Lung (tissue), 12 donors: Measurements from ENCODE around the gene VRK2. TPM values are rescaled to one million over a fixed set of nuclear protein-coding genes. Genes with fewer than 3 reads are reported as not detected.
A peak's percentile ranks its signal among the peaks of the same experiment; 100 is the strongest.

Source experiments
- ATAC-seq: fragments of 200-7000 bp; cut with Tn5 transposase; one replicate; pipeline ENCODE4 v1.9.1; 2020; ENCODE audit warnings: moderate number of reproducible peaks; ENCODE audit not compliant: insufficient read depth, low FRiP score
- DNase-seq, 3 donors: peaks; one replicate each; pipeline ENCODE4 v3.0.0-alpha.2; 2013 to 2017
- H3K27ac ChIP-seq, 2 donors: one replicate each; pipeline ENCODE4 v1.5.1; 2013; ENCODE audit warnings: mild to moderate bottlenecking in 2 of 2, moderate library complexity in 2 of 2, control low read depth in 1 of 2, inconsistent platforms in 1 of 2, low read depth in 1 of 2, low read length in 1 of 2
- H3K27me3 ChIP-seq, 3 donors: one replicate each; pipeline ENCODE4 v1.5.1; 2013; ENCODE audit warnings: low read length in 2 of 3; ENCODE audit not compliant: control insufficient read depth in 3 of 3, insufficient read depth in 3 of 3
- H3K36me3 ChIP-seq, 4 donors: one replicate each; pipeline ENCODE4 v1.5.1; 2013; ENCODE audit warnings: low read length in 4 of 4, mild to moderate bottlenecking in 1 of 4, moderate library complexity in 1 of 4; ENCODE audit not compliant: control insufficient read depth in 4 of 4, insufficient read depth in 4 of 4
- H3K4me1 ChIP-seq, 5 donors: one replicate each; pipeline ENCODE4 v1.5.1; 2013; ENCODE audit warnings: low read length in 5 of 5, mild to moderate bottlenecking in 2 of 5, moderate library complexity in 1 of 5; ENCODE audit not compliant: control insufficient read depth in 5 of 5, insufficient read depth in 5 of 5
- H3K4me3 ChIP-seq: one replicate; pipeline ENCODE4 v1.5.1; 2013; ENCODE audit warnings: mild to moderate bottlenecking, control low read depth, moderate library complexity
- H3K9ac ChIP-seq, 2 donors: one replicate each; pipeline ENCODE4 v1.5.1; 2013; ENCODE audit warnings: low read length in 2 of 2, control low read depth in 1 of 2; ENCODE audit not compliant: insufficient read depth in 1 of 2
- H3K9me3 ChIP-seq, 4 donors: one replicate each; pipeline ENCODE4 v1.5.1; 2013; ENCODE audit warnings: low read length in 3 of 4, mild to moderate bottlenecking in 1 of 4, moderate library complexity in 1 of 4; ENCODE audit not compliant: control insufficient read depth in 4 of 4, insufficient read depth in 3 of 4
- CTCF ChIP-seq: IDR thresholded peaks from 2 replicates; pipeline ENCODE4 v1.5.1; 2012; ENCODE audit warnings: mild to moderate bottlenecking; ENCODE audit errors: control extremely low read depth, extremely low read depth
- WGBS, 2 donors: extraction: QIAGEN DNeasy Blood & Tissue Kit; methylation state at CpG; one replicate each; pipeline ENCODE4 v1.1.7; 2013; 5-methylcytosine and 5-hydroxymethylcytosine counted together
- polyA plus RNA-seq, 2 donors: library from polyadenylated mRNA; stranded (reverse); fragments of 200-250 nt; gene quantifications; one replicate each; pipeline ENCODE4 v1.2.1, GENCODE V29; 2013
- total RNA-seq, 2 donors: library from RNA; depleted of rRNA in 1 of 2; stranded (reverse); fragments of >200 nt in 1 of 2; gene quantifications; one replicate each; pipeline ENCODE4 v1.2.1, GENCODE V29; 2014 to 2021
- donor health status: control.
- donor health status: control.
- donor health status: Bipolar disorder and iron deficiency.
- donor health status: healthy.
- donor health status: DM: yes; HTN: yes; CAD: no.

The VRK2 gene
- total and polyA plus RNA-seq, 4 donors, result 11.2 to 25.4 (median 14.7) TPM

GRCh38 chr2:58072102-58072501 lies 25.5 kb downstream of the VRK2 start:
- no peak overlapping the region for H3K27ac ChIP-seq
- no peak overlapping the region for H3K4me3 ChIP-seq
- no peak for DNase-seq
- ATAC-seq, result no peak
- no peak for TF ChIP-seq CTCF
- 68 to 82% methylated on average over 1 of the region's 1 CpG for WGBS, 2 donors
- no peak overlapping the region for H3K9ac ChIP-seq
- no peaks in the 10 kb centered on the region for H3K27me3 ChIP-seq
- peaks cover 0 to 7% (median 2%) of the 10 kb centered on the region in 4 donors for H3K36me3 ChIP-seq
- no peaks in the 10 kb centered on the region for H3K4me1 ChIP-seq
- peaks cover 0 to 3% (median 0%) of the 10 kb centered on the region in 4 donors for H3K9me3 ChIP-seq

- peaks cover 0 to 3% (median 0%) of the 10 kb centered on the region in 4 donors for H3K9me3 ChIP-seq
- H3K9ac ChIP-seq, result no peak overlapping the region
- ATAC-seq (no peak), DNase-seq (no peak)
- 95 to 97% methylated on average over 3 of the region's 3 CpGs for WGBS, 2 donors
- H3K36me3 ChIP-seq, result peaks cover 0 to 7% (median 2%) of the 10 kb centered on the region in 4 donors
- no peaks in the 10 kb centered on the region for H3K4me1 ChIP-seq
- H3K27ac ChIP-seq, result no peak overlapping the region
- H3K4me3 ChIP-seq, result no peak overlapping the region
- TF ChIP-seq CTCF, result no peak
- H3K27me3 ChIP-seq, result no peaks in the 10 kb centered on the region
Observed at GRCh38 chr2:58073008-58073407, 26.4 kb downstream of the VRK2 start.

- TF ChIP-seq CTCF, result no peak
- Histone ChIP-seq H3K9me3 (peaks cover 0 to 3% (median 0%) of the 10 kb centered on the region in 4 donors), H3K27me3 (no peaks in the 10 kb centered on the region), H3K4me1 (no peaks in the 10 kb centered on the region), H3K27ac (no peak overlapping the region), H3K4me3 (no peak overlapping the region), H3K9ac (no peak overlapping the region), H3K36me3 (peaks cover 0 to 7% (median 2%) of the 10 kb centered on the region in 4 donors)
- ATAC-seq (no peak), DNase-seq (no peak)
- WGBS, 2 donors, result 96 to 100% methylated on average over 3 of the region's 3 CpGs
Observed at GRCh38 chr2:58073751-58074150, 27.1 kb downstream of the VRK2 start.

DNA sequence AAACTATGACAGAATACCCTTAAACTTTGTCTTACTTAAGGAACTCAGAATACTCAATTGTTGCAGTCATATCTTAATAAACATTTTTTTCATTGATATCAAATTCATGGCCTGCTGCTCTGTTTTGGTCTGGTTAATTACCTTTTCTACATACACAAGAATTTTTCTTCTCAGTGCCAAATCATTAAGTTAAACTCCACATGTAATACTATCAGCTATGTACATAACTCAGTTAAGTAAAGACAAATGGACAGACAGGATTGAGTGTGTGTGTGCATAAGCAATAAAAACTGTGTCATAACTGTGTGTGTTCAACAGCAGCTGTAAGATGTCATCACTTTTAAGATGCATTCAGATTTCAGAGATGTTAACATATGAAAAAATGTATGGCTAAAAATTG lies 34.4 kb downstream of the VRK2 start:
- Histone ChIP-seq H3K9me3 (no peaks in the 10 kb centered on the region), H3K4me1 (peaks cover 0 to 2% (median 0%) of the 10 kb centered on the region in 5 donors), H3K9ac (no peak overlapping the region), H3K27ac (no peak overlapping the region), H3K27me3 (no peaks in the 10 kb centered on the region), H3K36me3 (no peaks in the 10 kb centered on the region), H3K4me3 (no peak overlapping the region)
- no peak for TF ChIP-seq CTCF
- DNase-seq, result peak in 2 of 3 donors; percentile 8 to 31
- no peak for ATAC-seq
